Measurements from ENCODE around the gene PTRHD1.

The PTRHD1 gene, protein sequence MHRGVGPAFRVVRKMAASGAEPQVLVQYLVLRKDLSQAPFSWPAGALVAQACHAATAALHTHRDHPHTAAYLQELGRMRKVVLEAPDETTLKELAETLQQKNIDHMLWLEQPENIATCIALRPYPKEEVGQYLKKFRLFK

DNA sequence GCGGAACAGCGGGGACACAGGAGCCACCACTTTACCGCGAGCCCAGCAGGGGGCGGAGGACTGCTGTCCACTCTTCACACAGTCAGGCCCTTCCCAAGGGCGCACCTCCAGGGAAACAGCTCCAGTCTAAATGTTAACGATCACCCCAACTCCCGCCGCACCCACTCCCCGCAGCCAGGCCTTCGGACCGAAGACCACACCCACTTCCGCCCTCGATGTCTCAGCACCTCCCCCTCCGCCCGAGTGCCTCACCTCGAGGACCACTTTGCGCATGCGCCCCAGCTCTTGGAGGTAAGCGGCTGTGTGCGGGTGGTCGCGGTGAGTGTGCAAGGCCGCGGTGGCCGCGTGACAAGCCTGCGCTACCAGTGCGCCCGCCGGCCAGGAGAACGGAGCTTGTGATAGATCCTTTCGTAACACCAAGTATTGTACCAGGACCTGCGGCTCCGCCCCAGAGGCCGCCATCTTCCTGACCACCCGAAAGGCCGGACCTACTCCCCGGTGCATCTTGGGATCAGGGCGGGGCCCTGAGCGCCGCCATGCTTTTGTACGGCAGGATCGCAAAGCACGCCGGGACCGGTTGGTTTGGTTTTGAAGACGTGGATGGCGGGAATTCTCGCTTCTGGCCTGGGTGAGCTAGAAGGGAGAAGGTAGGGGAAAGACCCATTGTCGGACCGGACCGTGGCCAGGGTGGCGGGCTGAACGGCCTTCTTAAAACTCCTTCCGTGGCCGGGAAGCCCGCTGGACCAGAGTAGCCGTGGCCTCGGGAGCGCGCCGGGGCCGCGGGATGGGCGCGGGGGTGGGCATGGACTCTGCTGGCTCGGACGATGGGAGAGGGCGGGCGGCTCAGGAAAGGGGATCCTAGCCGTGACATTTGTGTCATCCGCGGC is at the start of gene PTRHD1, which contains the start of gene CENPO:
PTRHD1 (minus strand) TSS at position 518 of the 887 bp plus-strand sequence; CDS start at position 504, 14 bp downstream.
CENPO (plus strand) TSS at position 552 of the 887 bp plus-strand sequence. CDS start 495 bp downstream, outside the sequence.
- H3K36me3 ChIP-seq (ENCODE audit: control insufficient read depth in 2 of 2, insufficient read depth in 2 of 2, low read length in 2 of 2): peaks cover 0 to 2% of the 10 kb centered on the region in 2 donors
- peak within 1 kb of the TSS; percentile 95 to 97 for H3K4me3 ChIP-seq (ENCODE audit: low read length in 2 of 2)
- H3K4me1 ChIP-seq (ENCODE audit: control insufficient read depth, insufficient read depth, low read length): peaks cover 7% of the 10 kb centered on the region
- peak within 1 kb of the TSS; percentile 91 to 96 for H3K9ac ChIP-seq (ENCODE audit: low read length in 2 of 2)
- H3K27ac ChIP-seq (ENCODE audit: low read length): peak within 1 kb of the TSS; percentile 95
- H3K27me3 ChIP-seq (ENCODE audit: control insufficient read depth in 1 of 2, insufficient read depth in 2 of 2, low read length in 2 of 2): no peaks in the 10 kb centered on the region
- H3K9me3 ChIP-seq (ENCODE audit: control insufficient read depth in 2 of 2, low read length in 2 of 2): no peaks in the 10 kb centered on the region

DNA sequence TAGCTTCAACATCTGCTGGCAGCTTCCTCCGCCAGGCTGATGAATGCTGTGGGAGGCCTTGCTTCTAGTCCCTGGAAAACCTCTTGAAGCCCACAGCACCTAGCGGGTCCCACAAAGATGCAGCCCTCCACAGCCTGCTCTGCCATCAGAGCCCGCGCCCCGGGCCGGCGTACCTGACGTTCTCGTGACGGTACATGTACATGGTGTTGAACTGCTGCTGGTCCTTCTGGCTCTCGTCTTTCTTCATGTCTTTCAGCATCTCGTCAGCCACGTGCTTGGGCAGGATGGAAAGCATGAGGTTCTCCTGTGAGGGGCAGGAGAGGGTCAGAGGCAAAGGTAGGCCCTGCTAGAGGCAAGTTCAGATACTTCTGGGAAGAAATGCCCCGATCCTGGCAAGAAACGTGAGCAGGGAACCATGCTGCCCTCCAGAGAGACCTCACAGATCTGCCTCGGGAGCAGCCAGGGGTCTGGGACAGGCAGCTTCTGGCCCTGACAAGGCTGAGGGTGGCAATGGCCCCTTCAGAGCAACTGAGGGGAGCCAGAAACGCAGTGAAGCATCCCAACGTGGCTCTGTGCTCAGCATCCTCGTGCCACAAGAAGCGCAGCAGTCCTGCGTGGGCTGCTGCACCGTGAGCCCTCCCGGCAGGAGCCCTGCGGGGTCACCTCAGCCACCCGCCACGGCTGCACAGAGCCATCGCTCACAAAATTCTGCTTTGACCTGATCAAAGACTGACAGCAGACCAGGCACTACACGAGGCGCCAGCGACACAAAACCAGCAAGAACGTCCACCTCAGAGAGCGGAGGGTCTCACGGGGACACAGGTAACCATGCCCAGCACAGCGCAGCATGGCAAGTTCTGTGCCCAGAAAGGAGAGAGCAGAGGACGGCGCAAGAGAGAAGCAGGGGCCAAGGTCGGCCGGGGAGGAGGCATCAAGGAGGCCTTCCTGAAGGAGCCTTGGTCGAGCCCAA is 49.2 kb upstream of the PTRHD1 start:
- no peak overlapping the region for H3K9ac ChIP-seq (ENCODE audit: low read length in 2 of 2)
- no peaks in the 10 kb centered on the region for H3K27me3 ChIP-seq (ENCODE audit: control insufficient read depth in 1 of 2, insufficient read depth in 2 of 2, low read length in 2 of 2)
- H3K36me3 ChIP-seq (ENCODE audit: control insufficient read depth in 2 of 2, insufficient read depth in 2 of 2, low read length in 2 of 2): no peaks in the 10 kb centered on the region
- no peaks in the 10 kb centered on the region for H3K9me3 ChIP-seq (ENCODE audit: control insufficient read depth in 2 of 2, low read length in 2 of 2)
- no peak overlapping the region for H3K27ac ChIP-seq (ENCODE audit: low read length)
- no peak overlapping the region for H3K4me3 ChIP-seq (ENCODE audit: low read length in 2 of 2)
- H3K4me1 ChIP-seq (ENCODE audit: control insufficient read depth, insufficient read depth, low read length): no peaks in the 10 kb centered on the region

DNA sequence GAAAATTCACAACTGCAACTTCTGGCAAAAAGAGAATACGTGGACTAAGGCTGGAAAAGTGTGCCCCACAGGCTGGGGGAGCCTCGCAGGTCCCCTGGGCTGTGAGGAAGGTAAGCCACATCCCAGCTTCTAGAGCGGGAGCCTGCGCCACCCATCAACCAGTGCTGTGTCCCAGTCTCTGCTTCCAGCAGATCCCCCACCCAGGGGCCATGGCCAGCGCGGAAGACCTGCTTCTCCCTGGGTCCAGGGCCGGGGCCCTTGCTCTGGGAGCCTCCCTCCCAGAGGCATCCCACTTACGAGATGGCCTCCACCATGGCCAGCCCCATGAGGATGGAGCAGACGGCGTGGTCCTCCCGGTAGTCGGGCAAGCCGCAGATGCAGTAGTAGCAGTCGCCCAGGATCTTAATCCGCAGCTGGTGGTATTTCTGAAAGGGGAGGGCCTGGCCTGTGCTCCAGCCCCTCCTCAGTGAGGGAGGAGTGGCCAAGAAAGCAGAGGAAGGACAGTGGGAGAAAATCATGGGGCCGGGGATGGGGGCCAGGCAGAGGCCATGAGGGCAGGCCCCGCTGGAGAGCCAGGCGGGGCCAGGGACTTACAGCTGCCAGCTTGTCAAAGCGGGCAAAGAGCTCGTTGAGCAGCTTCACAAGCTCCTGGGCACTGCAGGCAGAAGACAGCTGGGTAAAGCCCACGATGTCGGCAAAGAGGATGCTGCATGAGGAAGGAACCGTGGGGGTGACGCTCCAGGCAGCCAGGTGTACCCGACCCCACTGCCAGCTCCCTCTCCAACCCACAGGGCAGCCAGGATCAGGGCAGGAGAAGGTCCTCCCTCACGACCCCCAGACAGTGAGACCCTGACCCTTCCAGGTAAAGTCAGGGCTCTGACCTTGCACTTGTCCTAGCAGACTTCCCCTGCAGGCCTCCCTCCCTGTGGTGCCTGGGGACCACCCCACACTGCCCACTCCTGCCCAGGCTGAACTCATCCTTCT is 48.1 kb upstream of the PTRHD1 start:
- Histone ChIP-seq H3K27me3 (ENCODE audit: control insufficient read depth in 1 of 2, insufficient read depth in 2 of 2, low read length in 2 of 2) (no peaks in the 10 kb centered on the region), H3K36me3 (ENCODE audit: control insufficient read depth in 2 of 2, insufficient read depth in 2 of 2, low read length in 2 of 2) (peaks cover 1 to 3% of the 10 kb centered on the region in 2 donors), H3K4me3 (ENCODE audit: low read length in 2 of 2) (no peak overlapping the region), H3K9me3 (ENCODE audit: control insufficient read depth in 2 of 2, low read length in 2 of 2) (no peaks in the 10 kb centered on the region), H3K9ac (ENCODE audit: low read length in 2 of 2) (no peak overlapping the region), H3K27ac (ENCODE audit: low read length) (no peak overlapping the region), H3K4me1 (ENCODE audit: control insufficient read depth, insufficient read depth, low read length) (no peaks in the 10 kb centered on the region)

DNA sequence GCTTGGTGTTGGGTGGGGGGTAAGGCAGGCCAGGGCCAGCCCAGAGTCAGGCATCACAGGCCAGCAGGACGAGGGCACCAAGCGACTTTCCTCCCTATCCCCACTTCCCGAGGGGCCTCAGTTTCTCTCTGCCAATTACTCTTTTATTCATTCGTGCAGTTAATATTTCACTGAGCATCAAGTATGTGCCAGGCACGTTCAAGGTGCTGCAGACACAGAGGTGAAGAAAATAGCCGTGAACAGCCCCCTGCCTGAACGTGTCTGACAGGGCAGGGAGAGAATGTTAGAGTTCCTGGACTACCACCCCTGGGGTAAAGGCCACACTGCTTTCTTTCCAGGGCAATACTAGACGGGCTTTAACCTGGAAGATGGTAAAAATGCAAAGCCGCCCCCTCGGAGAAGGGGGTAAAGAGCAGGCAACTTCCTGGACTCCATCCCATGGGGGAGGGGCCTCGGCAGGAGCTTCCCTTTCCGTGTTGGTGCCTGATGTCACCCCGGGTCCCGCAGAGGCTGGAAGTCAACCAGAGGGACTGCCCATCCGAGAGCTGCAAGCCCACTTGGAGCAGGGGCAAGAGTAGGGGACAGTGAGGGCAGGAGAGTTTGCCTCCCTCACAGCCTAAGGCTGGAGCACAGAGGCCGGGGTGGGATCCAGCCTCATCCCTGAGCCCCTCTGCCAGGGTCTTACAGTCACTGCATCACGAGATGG is 47.1 kb upstream of the PTRHD1 start:
- H3K27ac ChIP-seq (ENCODE audit: low read length): no peak overlapping the region
- H3K36me3 ChIP-seq (ENCODE audit: control insufficient read depth in 2 of 2, insufficient read depth in 2 of 2, low read length in 2 of 2): peaks cover 3% of the 10 kb centered on the region in 2 donors
- no peak overlapping the region for H3K4me3 ChIP-seq (ENCODE audit: low read length in 2 of 2)
- H3K9me3 ChIP-seq (ENCODE audit: control insufficient read depth in 2 of 2, low read length in 2 of 2): no peaks in the 10 kb centered on the region
- H3K9ac ChIP-seq (ENCODE audit: low read length in 2 of 2): no peak overlapping the region
- no peaks in the 10 kb centered on the region for H3K4me1 ChIP-seq (ENCODE audit: control insufficient read depth, insufficient read depth, low read length)
- no peaks in the 10 kb centered on the region for H3K27me3 ChIP-seq (ENCODE audit: control insufficient read depth in 1 of 2, insufficient read depth in 2 of 2, low read length in 2 of 2)

DNA sequence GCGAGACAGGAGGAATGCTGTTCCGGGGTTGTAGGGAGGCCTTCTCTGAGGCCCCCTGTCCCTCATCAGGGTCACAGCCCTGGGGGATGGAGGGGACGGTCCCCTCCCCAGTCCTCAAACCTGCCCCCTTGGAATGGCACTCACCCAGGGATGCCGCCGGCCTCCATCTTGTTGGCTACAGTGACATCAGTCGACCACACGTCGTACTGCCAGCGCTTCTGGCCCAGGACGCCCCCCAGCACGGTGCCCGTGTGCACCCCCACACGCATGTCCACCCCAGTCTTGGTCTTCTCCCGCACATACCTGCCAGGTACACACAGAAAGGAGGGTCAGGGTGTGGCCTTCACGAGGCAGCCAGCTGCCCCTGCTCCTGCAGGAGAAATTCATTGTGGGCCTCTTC is 46.5 kb upstream of the PTRHD1 start:
- Histone ChIP-seq H3K9ac (ENCODE audit: low read length in 2 of 2) (no peak overlapping the region), H3K27ac (ENCODE audit: low read length) (no peak overlapping the region), H3K4me1 (ENCODE audit: control insufficient read depth, insufficient read depth, low read length) (no peaks in the 10 kb centered on the region), H3K27me3 (ENCODE audit: control insufficient read depth in 1 of 2, insufficient read depth in 2 of 2, low read length in 2 of 2) (no peaks in the 10 kb centered on the region), H3K36me3 (ENCODE audit: control insufficient read depth in 2 of 2, insufficient read depth in 2 of 2, low read length in 2 of 2) (peaks cover 3 to 4% of the 10 kb centered on the region in 2 donors), H3K4me3 (ENCODE audit: low read length in 2 of 2) (no peak overlapping the region), H3K9me3 (ENCODE audit: control insufficient read depth in 2 of 2, low read length in 2 of 2) (no peaks in the 10 kb centered on the region)

DNA sequence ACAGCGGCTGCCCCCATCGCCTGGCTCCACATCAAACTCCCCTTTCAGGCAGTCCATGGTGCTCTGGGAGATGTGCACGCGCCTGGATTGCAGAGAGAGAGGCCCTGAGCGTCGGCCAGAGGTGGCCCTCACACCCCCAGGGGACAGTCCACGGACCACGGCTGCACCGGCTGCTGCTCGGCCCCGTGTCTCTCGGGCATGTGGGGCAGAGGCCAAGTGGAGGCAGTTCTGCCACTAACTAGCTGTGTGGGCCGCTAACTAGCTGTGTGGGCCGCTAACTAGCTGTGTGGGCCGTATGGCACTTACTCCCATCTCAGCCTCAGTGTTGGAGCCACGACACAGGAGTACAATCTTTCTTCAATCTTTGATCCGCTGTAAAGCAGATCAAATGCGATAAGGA is 45.4 kb upstream of the PTRHD1 start:
- H3K4me3 ChIP-seq (ENCODE audit: low read length in 2 of 2): no peak overlapping the region
- peaks cover 3 to 7% of the 10 kb centered on the region in 2 donors for H3K36me3 ChIP-seq (ENCODE audit: control insufficient read depth in 2 of 2, insufficient read depth in 2 of 2, low read length in 2 of 2)
- H3K27me3 ChIP-seq (ENCODE audit: control insufficient read depth in 1 of 2, insufficient read depth in 2 of 2, low read length in 2 of 2): no peaks in the 10 kb centered on the region
- no peak overlapping the region for H3K9ac ChIP-seq (ENCODE audit: low read length in 2 of 2)
- no peaks in the 10 kb centered on the region for H3K4me1 ChIP-seq (ENCODE audit: control insufficient read depth, insufficient read depth, low read length)
- H3K9me3 ChIP-seq (ENCODE audit: control insufficient read depth in 2 of 2, low read length in 2 of 2): no peaks in the 10 kb centered on the region
- H3K27ac ChIP-seq (ENCODE audit: low read length): no peak overlapping the region

DNA sequence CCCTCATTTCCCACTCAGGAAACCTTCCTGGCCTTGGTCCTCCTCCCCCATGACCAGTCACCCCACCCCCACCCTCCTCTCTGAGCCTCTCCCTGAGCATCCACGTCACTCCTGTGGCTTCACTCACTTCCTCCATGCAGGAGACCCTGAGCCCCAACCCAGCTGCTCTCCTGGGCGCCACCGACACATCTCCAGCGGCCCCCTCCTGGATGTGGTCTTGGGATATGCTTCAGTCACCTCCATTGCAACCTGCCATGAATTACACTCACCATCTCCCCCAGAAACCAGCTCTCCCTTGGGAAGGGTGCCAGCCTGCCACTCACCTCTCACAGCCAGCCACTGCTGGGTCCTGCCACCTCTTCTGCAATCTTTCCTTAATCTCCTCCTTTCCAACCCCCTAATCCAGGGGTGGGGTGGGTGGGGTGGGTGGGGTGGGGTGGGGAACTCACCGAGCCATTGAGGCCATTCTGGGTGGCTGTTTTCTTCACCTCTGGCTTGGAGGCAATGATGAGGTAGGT is 44.9 kb upstream of the PTRHD1 start:
- Histone ChIP-seq H3K9ac (ENCODE audit: low read length in 2 of 2) (no peak overlapping the region), H3K27ac (ENCODE audit: low read length) (no peak overlapping the region), H3K4me1 (ENCODE audit: control insufficient read depth, insufficient read depth, low read length) (no peaks in the 10 kb centered on the region), H3K4me3 (ENCODE audit: low read length in 2 of 2) (no peak overlapping the region), H3K36me3 (ENCODE audit: control insufficient read depth in 2 of 2, insufficient read depth in 2 of 2, low read length in 2 of 2) (peaks cover 3 to 7% of the 10 kb centered on the region in 2 donors), H3K9me3 (ENCODE audit: control insufficient read depth in 2 of 2, low read length in 2 of 2) (no peaks in the 10 kb centered on the region), H3K27me3 (ENCODE audit: control insufficient read depth in 1 of 2, insufficient read depth in 2 of 2, low read length in 2 of 2) (no peaks in the 10 kb centered on the region)

DNA sequence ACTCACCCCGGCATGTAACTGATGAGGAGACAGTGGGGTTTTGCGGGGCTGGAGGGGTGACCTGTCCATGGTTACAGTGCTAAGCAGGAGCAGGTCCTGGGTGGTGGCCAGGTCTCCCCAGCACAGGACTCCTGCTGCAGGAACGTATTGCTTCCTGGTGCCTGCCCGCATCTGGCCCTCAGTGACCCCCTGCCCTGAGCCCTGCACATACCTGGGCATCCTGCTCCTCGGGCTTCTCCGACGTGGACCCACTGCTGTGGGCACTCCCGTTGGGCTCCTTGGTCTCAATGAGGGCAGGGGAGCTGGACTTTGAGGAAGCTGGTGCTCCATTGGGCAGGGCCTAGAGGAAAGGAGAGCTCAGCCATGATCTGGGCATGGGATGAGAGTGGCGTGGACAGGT is 43.5 kb upstream of the PTRHD1 start:
- no peak overlapping the region for H3K9ac ChIP-seq (ENCODE audit: low read length in 2 of 2)
- no peaks in the 10 kb centered on the region for H3K9me3 ChIP-seq (ENCODE audit: control insufficient read depth in 2 of 2, low read length in 2 of 2)
- H3K4me3 ChIP-seq (ENCODE audit: low read length in 2 of 2): no peak overlapping the region
- no peaks in the 10 kb centered on the region for H3K27me3 ChIP-seq (ENCODE audit: control insufficient read depth in 1 of 2, insufficient read depth in 2 of 2, low read length in 2 of 2)
- no peak overlapping the region for H3K27ac ChIP-seq (ENCODE audit: low read length)
- peaks cover 3 to 7% of the 10 kb centered on the region in 2 donors for H3K36me3 ChIP-seq (ENCODE audit: control insufficient read depth in 2 of 2, insufficient read depth in 2 of 2, low read length in 2 of 2)
- no peaks in the 10 kb centered on the region for H3K4me1 ChIP-seq (ENCODE audit: control insufficient read depth, insufficient read depth, low read length)

DNA sequence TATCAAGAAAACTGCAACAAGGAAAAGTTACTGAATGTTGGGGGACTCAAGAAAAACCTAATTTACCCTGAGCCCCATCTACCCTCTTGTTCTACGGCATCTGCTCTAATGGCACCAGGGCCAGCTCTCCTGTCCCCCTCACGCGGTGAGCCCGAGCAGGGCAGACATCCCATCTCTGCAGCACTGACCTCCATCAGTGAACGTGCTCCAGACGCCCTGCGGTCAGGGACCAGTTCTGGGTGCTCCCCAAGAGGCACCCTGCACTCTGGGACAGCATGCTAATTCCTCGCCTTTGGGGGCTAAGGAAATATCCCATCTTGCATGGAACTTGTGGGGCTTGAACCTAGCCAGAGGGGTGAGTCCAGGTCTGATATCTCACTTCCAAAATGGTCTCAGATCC is 43.0 kb upstream of the PTRHD1 start:
- H3K4me1 ChIP-seq (ENCODE audit: control insufficient read depth, insufficient read depth, low read length): no peaks in the 10 kb centered on the region
- H3K27ac ChIP-seq (ENCODE audit: low read length): no peak overlapping the region
- H3K36me3 ChIP-seq (ENCODE audit: control insufficient read depth in 2 of 2, insufficient read depth in 2 of 2, low read length in 2 of 2): peaks cover 3 to 7% of the 10 kb centered on the region in 2 donors
- H3K9ac ChIP-seq (ENCODE audit: low read length in 2 of 2): no peak overlapping the region
- H3K4me3 ChIP-seq (ENCODE audit: low read length in 2 of 2): no peak overlapping the region
- H3K9me3 ChIP-seq (ENCODE audit: control insufficient read depth in 2 of 2, low read length in 2 of 2): no peaks in the 10 kb centered on the region
- H3K27me3 ChIP-seq (ENCODE audit: control insufficient read depth in 1 of 2, insufficient read depth in 2 of 2, low read length in 2 of 2): no peaks in the 10 kb centered on the region

Data from stomach smooth muscle (tissue), 2 donors.